Calu3 (cell line): ENCODE data around the gene LRIG2. TPM values are rescaled to one million over a fixed set of nuclear protein-coding genes. Genes with fewer than 3 reads are reported as not detected.
"Not testable (repeated sequence)": the region's sequence is repeated elsewhere in the genome, so short reads cannot be mapped to it uniquely, and the experiment has no call there.

Experiments used
- Bru-seq: library from RNA; stranded (reverse); fragments of 400-500 nt; gene quantifications from one replicate; lab custom pipeline; 2021; lab: Mats Ljungman, UMichigan
- BruChase-seq, 2 experiments: library from RNA; stranded (reverse); fragments of 400-500 nt; gene quantifications; one replicate each; lab custom pipeline; 2021; lab: Mats Ljungman, UMichigan
- BruUV-seq: library from RNA; stranded (reverse); fragments of 400-500 nt; replicated peaks from 2 replicates; lab custom pipeline; 2021; lab: Mats Ljungman, UMichigan
- CTCF ChIA-PET: fragments of 300-600 bp; sonication (Branson Sonifier 250); formaldehyde crosslinking; loops from one replicate; lab custom pipeline; 2022; ENCODE audit warnings: antibody characterized with exemption; lab: Charles Lee
- DNase-seq: peaks from one replicate; pipeline ENCODE4 v3.0.0; 2022
- H3K27ac Mint-ChIP-seq: one replicate; pipeline ENCODE4 v1.8.0; 2022; ENCODE audit warnings: mixed read lengths; ENCODE audit not compliant: unreplicated experiment
- H3K27me3 Mint-ChIP-seq: one replicate; pipeline ENCODE4 v1.8.0; 2022; ENCODE audit warnings: mixed read lengths; ENCODE audit not compliant: unreplicated experiment
- H3K36me3 Mint-ChIP-seq: one replicate; pipeline ENCODE4 v1.8.0; 2022; ENCODE audit warnings: mild to moderate bottlenecking, moderate library complexity, mixed read lengths; ENCODE audit not compliant: insufficient read depth, unreplicated experiment
- H3K4me1 Mint-ChIP-seq: one replicate; pipeline ENCODE4 v1.8.0; 2022; ENCODE audit warnings: mild to moderate bottlenecking, low read depth, mixed read lengths; ENCODE audit not compliant: unreplicated experiment
- H3K4me3 Mint-ChIP-seq: one replicate; pipeline ENCODE4 v1.8.0; 2022; ENCODE audit warnings: mild to moderate bottlenecking, low read depth, moderate library complexity, mixed read lengths; ENCODE audit not compliant: unreplicated experiment
- H3K9me3 Mint-ChIP-seq: one replicate; pipeline ENCODE4 v1.8.0; 2022; ENCODE audit warnings: low read depth, mixed read lengths; ENCODE audit not compliant: unreplicated experiment
- intact Hi-C: fragments of 100-400 bp; cut with micrococcal nuclease; formaldehyde crosslinking; loops from one replicate; pipeline ENCODE4 v1.10.0; 2022; ENCODE audit not compliant: unreplicated experiment
- long read RNA-seq: library from polyadenylated mRNA; stranded (forward); transcript quantifications from one replicate; pipeline ENCODE4 v2.0.0, GENCODE V29; 2022
- total RNA-seq: library from RNA; stranded (reverse); gene quantifications from 2 replicates; pipeline ENCODE4 v1.2.3, GENCODE V29; 2022
- TF ChIP-seq, protein P1 (sequence below): fragments of 200-600 bp; IDR thresholded peaks from one replicate; pipeline ENCODE4 v1.8.0; 2022; ENCODE audit warnings: antibody characterized with exemption; ENCODE audit not compliant: unreplicated experiment

Gene LRIG2
- 11.0 and 11.6 TPM in 2 replicates for total RNA-seq
- Bru-seq, nascent RNA: percentile 83 among the genes with signal in this experiment
- BruChase-seq, experiment 1, labeled RNA remaining after a 6-hour chase: percentile 79 among the genes with signal in this experiment
- BruChase-seq, experiment 2, labeled RNA remaining after a 2-hour chase: percentile 85 among the genes with signal in this experiment
- long read RNA-seq, full-length matches to known transcripts: 1 of 5 reads
- long read RNA-seq, partial matches to known transcripts: 1 of 5 reads
- long read RNA-seq, other reads (novel, unspliced or antisense): 3 of 5 reads

- H3K27me3 Mint-ChIP-seq: no peaks in the 10 kb centered on the region
- peak within 1 kb of the TSS; percentile 66 for H3K27ac Mint-ChIP-seq
- H3K36me3 Mint-ChIP-seq: peaks cover 23% of the 10 kb centered on the region
- no peaks in the 10 kb centered on the region for H3K9me3 Mint-ChIP-seq
- intact Hi-C loops: loop anchor here (2.0 to 5.0 kb wide), 2 partner anchors 30 to 266 kb away; no protein-coding TSS in a partner anchor
- DNase-seq: peak; percentile 96
- peak within 1 kb of the TSS; percentile 87 for H3K4me3 Mint-ChIP-seq
- TF ChIP-seq, protein P1, sequence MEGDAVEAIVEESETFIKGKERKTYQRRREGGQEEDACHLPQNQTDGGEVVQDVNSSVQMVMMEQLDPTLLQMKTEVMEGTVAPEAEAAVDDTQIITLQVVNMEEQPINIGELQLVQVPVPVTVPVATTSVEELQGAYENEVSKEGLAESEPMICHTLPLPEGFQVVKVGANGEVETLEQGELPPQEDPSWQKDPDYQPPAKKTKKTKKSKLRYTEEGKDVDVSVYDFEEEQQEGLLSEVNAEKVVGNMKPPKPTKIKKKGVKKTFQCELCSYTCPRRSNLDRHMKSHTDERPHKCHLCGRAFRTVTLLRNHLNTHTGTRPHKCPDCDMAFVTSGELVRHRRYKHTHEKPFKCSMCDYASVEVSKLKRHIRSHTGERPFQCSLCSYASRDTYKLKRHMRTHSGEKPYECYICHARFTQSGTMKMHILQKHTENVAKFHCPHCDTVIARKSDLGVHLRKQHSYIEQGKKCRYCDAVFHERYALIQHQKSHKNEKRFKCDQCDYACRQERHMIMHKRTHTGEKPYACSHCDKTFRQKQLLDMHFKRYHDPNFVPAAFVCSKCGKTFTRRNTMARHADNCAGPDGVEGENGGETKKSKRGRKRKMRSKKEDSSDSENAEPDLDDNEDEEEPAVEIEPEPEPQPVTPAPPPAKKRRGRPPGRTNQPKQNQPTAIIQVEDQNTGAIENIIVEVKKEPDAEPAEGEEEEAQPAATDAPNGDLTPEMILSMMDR: peak; percentile 72
- no peaks in the 10 kb centered on the region for H3K4me1 Mint-ChIP-seq
- CTCF ChIA-PET: interaction anchor here (0.7 to 2.3 kb wide), 11 partner anchors 16 to 380 kb away, joined by 3 to 18 read pairs (median 4); partner anchors contain the start of genes PPM1J and SLC16A1
- no TSS peak for BruUV-seq
Measured at GRCh38 chr1:113072757-113073478, at the start of gene LRIG2. TSS of gene LRIG2 (plus strand) at chr1:113073198. CDS start at chr1:113073407, 209 bp downstream.

- H3K9me3 Mint-ChIP-seq, DNase-seq, H3K36me3 Mint-ChIP-seq, H3K27me3 Mint-ChIP-seq, intact Hi-C loops, H3K4me1 Mint-ChIP-seq, H3K27ac Mint-ChIP-seq, CTCF ChIA-PET, H3K4me3 Mint-ChIP-seq, BruUV-seq: not testable (repeated sequence)
Measured at GRCh38 chr1:113023316-113023715, 49.7 kb upstream of the LRIG2 start.

GRCh38 chr1:113027007-113027406 lies 46.0 kb upstream of the LRIG2 start:
- Mint-ChIP-seq H3K27me3 (no peaks in the 10 kb centered on the region), H3K4me3 (no peak overlapping the region), H3K27ac (no peak overlapping the region), H3K9me3 (no peaks in the 10 kb centered on the region), H3K36me3 (no peaks in the 10 kb centered on the region), H3K4me1 (no peaks in the 10 kb centered on the region)
- TF ChIP-seq, protein P1: no peak
- CTCF ChIA-PET: no interaction called here
- no peak for DNase-seq
- intact Hi-C loops: no loop called here
- BruUV-seq: no TSS peak

GRCh38 chr1:113027449-113027848 lies 45.5 kb upstream of the LRIG2 start:
- Mint-ChIP-seq H3K27ac (no peak overlapping the region), H3K27me3 (no peaks in the 10 kb centered on the region), H3K36me3 (no peaks in the 10 kb centered on the region), H3K4me1 (no peaks in the 10 kb centered on the region), H3K4me3 (no peak overlapping the region), H3K9me3 (no peaks in the 10 kb centered on the region)
- BruUV-seq: no TSS peak
- CTCF ChIA-PET: no interaction called here
- intact Hi-C loops: no loop called here
- TF ChIP-seq, protein P1: no peak
- no peak for DNase-seq
